ENCODE results near the gene PIM2. TPM values are rescaled to one million over a fixed set of nuclear protein-coding genes. Genes with fewer than 3 reads are reported as not detected.

PIM2 gene
- total RNA-seq, 1 donor from 2014 or later = 5.1 TPM

- Mint-ChIP-seq H3K27ac (ENCODE audit: unreplicated experiment) (peak overlapping the region; percentile 85), H3K9me3 (ENCODE audit: low read depth) (no peaks in the 10 kb centered on the region), H3K36me3 (ENCODE audit: low read depth) (peaks cover 5% of the 10 kb centered on the region), H3K4me3 (ENCODE audit: unreplicated experiment) (peak overlapping the region; percentile 75), H3K27me3 (ENCODE audit: low read depth) (no peaks in the 10 kb centered on the region), H3K4me1 (ENCODE audit: low read depth) (peaks cover 33% of the 10 kb centered on the region)
- peak; percentile 89 for TF ChIP-seq CTCF (IDR thresholded peaks at IDR 0.05)
- DNase-seq (ENCODE audit: low spot score) = no peak
Observed at GRCh38 chrX:48917139-48918001, 1.5 kb downstream of the PIM2 start.

- no peaks in the 10 kb centered on the region for H3K9me3 Mint-ChIP-seq (ENCODE audit: low read depth)
- H3K4me1 Mint-ChIP-seq (ENCODE audit: low read depth) = peaks cover 38% of the 10 kb centered on the region
- DNase-seq (ENCODE audit: low spot score) = no peak
- H3K4me3 Mint-ChIP-seq (ENCODE audit: unreplicated experiment) = no peak overlapping the region
- H3K27ac Mint-ChIP-seq (ENCODE audit: unreplicated experiment) = no peak overlapping the region
- H3K36me3 Mint-ChIP-seq (ENCODE audit: low read depth) = peaks cover 5% of the 10 kb centered on the region
- no peaks in the 10 kb centered on the region for H3K27me3 Mint-ChIP-seq (ENCODE audit: low read depth)
- TF ChIP-seq CTCF (IDR thresholded peaks at IDR 0.05) = no peak
Observed at GRCh38 chrX:48914593-48915493, 4.0 kb downstream of the PIM2 start.

- Mint-ChIP-seq H3K9me3 (ENCODE audit: low read depth) (no peaks in the 10 kb centered on the region), H3K36me3 (ENCODE audit: low read depth) (peaks cover 5% of the 10 kb centered on the region), H3K27ac (ENCODE audit: unreplicated experiment) (no peak overlapping the region), H3K4me3 (ENCODE audit: unreplicated experiment) (no peak overlapping the region), H3K27me3 (ENCODE audit: low read depth) (no peaks in the 10 kb centered on the region), H3K4me1 (ENCODE audit: low read depth) (peaks cover 29% of the 10 kb centered on the region)
- no peak for DNase-seq (ENCODE audit: low spot score)
- no peak for TF ChIP-seq CTCF (IDR thresholded peaks at IDR 0.05)
Observed at GRCh38 chrX:48913605-48914366, 5.0 kb downstream of the PIM2 start.

GRCh38 chrX:48911412-48912182 lies 7.2 kb downstream of the PIM2 start, which contains the start of gene SLC35A2:
SLC35A2 (minus strand) TSS chrX:48911646; CDS start chrX:48911636, 10 bp downstream.
- no peak for TF ChIP-seq CTCF (IDR thresholded peaks at IDR 0.05)
- no peaks in the 10 kb centered on the region for H3K9me3 Mint-ChIP-seq (ENCODE audit: low read depth)
- no peak for DNase-seq (ENCODE audit: low spot score)
- H3K36me3 Mint-ChIP-seq (ENCODE audit: low read depth) = peaks cover 6% of the 10 kb centered on the region
- peak within 1 kb of the TSS; percentile 89 for H3K4me3 Mint-ChIP-seq (ENCODE audit: unreplicated experiment)
- no peaks in the 10 kb centered on the region for H3K27me3 Mint-ChIP-seq (ENCODE audit: low read depth)
- peak within 1 kb of the TSS; percentile 81 for H3K27ac Mint-ChIP-seq (ENCODE audit: unreplicated experiment)
- peaks cover 13% of the 10 kb centered on the region for H3K4me1 Mint-ChIP-seq (ENCODE audit: low read depth)

All from chondrocyte (in vitro differentiated cells).